IMR-90 (cell line): ENCODE data around the gene REXO5. TPM values are rescaled to one million over a fixed set of nuclear protein-coding genes. Genes with fewer than 3 reads are reported as not detected.

ENCODE experiments used
- ATAC-seq: fragments of 200-7000 bp; cut with Tn5 transposase; 2 replicates; pipeline ENCODE4 v1.9.1; 2020; ENCODE audit warnings: low read depth, mild to moderate bottlenecking, moderate library complexity
- BruUV-seq: library from RNA; stranded (reverse); fragments of 400-500 nt; replicated peaks from 2 replicates; lab custom pipeline; 2021; lab: Mats Ljungman, UMichigan
- CTCF ChIA-PET: fragments of 300-600 bp; formaldehyde crosslinking; extraction: SDS; loops from one replicate; lab custom pipeline; 2021; ENCODE audit warnings: antibody characterized with exemption; lab: Yijun Ruan, JAX
- POLR2A ChIA-PET: fragments of 300-600 bp; sonication (Branson Sonifier 250); formaldehyde crosslinking; loops from one replicate; lab custom pipeline; 2022; ENCODE audit warnings: antibody characterized with exemption; ENCODE audit not compliant: unreplicated experiment; lab: Charles Lee
- DNase-seq: peaks from one replicate; pipeline ENCODE4 v3.0.0; 2013
- H2AFZ ChIP-seq: replicated peaks from 2 replicates; pipeline ENCODE3; 2013; ENCODE audit warnings: low read length, mild to moderate bottlenecking; ENCODE audit not compliant: poor library complexity
- H2AK5ac ChIP-seq: 2 replicates; pipeline ENCODE4 v1.6.1; 2013; ENCODE audit warnings: low read depth, low read length, inconsistent platforms
- H2AK9ac ChIP-seq: replicated peaks from 2 replicates; pipeline ENCODE3; 2013; ENCODE audit warnings: mild to moderate bottlenecking, low read depth, low read length, moderate library complexity; ENCODE audit not compliant: poor library complexity
- H2BK120ac ChIP-seq: 2 replicates; pipeline ENCODE4 v1.6.1; 2013; ENCODE audit warnings: low read depth, low read length, inconsistent platforms
- H2BK15ac ChIP-seq: 3 replicates; pipeline ENCODE4 v1.6.1; 2013; ENCODE audit warnings: low read depth, low read length, inconsistent platforms
- H2BK20ac ChIP-seq: 2 replicates; pipeline ENCODE4 v1.6.1; 2013; ENCODE audit warnings: low read depth, mild to moderate bottlenecking, inconsistent platforms, low read length, moderate library complexity
- H2BK5ac ChIP-seq: 2 replicates; pipeline ENCODE4 v1.6.1; 2013; ENCODE audit warnings: mild to moderate bottlenecking, low read depth, low read length, inconsistent platforms; ENCODE audit not compliant: poor library complexity, severe bottlenecking
- H3K14ac ChIP-seq: replicated peaks from 2 replicates; pipeline ENCODE4 v1.6.1; 2013; ENCODE audit warnings: low read depth, low read length, inconsistent platforms
- H3K18ac ChIP-seq: 2 replicates; pipeline ENCODE4 v1.6.1; 2013; ENCODE audit warnings: low read depth, low read length, control low read depth
- H3K23ac ChIP-seq: 2 replicates; pipeline ENCODE4 v1.6.1; 2013; ENCODE audit warnings: low read depth, low read length, inconsistent platforms
- H3K27ac ChIP-seq: 2 replicates; pipeline ENCODE4 v1.5.1; 2013; ENCODE audit warnings: mild to moderate bottlenecking, control low read depth, low read length; ENCODE audit not compliant: insufficient read depth
- H3K27me3 ChIP-seq: 2 replicates; pipeline ENCODE4 v1.6.1; 2013; ENCODE audit warnings: low read length; ENCODE audit not compliant: control insufficient read depth, insufficient read depth
- H3K36me3 ChIP-seq: 2 replicates; pipeline ENCODE4 v1.6.1; 2013; ENCODE audit warnings: low read length, mixed read lengths; ENCODE audit not compliant: control insufficient read depth, insufficient read depth
- H3K4ac ChIP-seq: 2 replicates; pipeline ENCODE4 v1.6.1; 2013; ENCODE audit warnings: low read depth, low read length, inconsistent platforms
- H3K4me1 ChIP-seq: 2 replicates; pipeline ENCODE4 v1.6.1; 2013; ENCODE audit warnings: low read length, mixed read lengths; ENCODE audit not compliant: control insufficient read depth, insufficient read depth
- H3K4me2 ChIP-seq: 2 replicates; pipeline ENCODE4 v1.6.1; 2013; ENCODE audit warnings: low read depth, mild to moderate bottlenecking, control low read depth, low read length, moderate library complexity
- H3K4me3 ChIP-seq: 2 replicates; pipeline ENCODE4 v1.5.1; 2013; ENCODE audit warnings: low read depth, mild to moderate bottlenecking, control low read depth, low read length, moderate library complexity; ENCODE audit not compliant: insufficient read depth
- H3K56ac ChIP-seq: 2 replicates; pipeline ENCODE4 v1.6.1; 2013; ENCODE audit warnings: low read length, inconsistent platforms; ENCODE audit not compliant: insufficient read depth; ENCODE audit errors: extremely low read depth
- H3K79me1 ChIP-seq, 2 experiments: 2 replicates each; pipeline ENCODE4 v1.6.1; 2013; ENCODE audit warnings: low read length in 2 of 2, inconsistent platforms in 1 of 2, low read depth in 1 of 2
- H3K9ac ChIP-seq: 2 replicates; pipeline ENCODE4 v1.6.1; 2013; ENCODE audit warnings: low read depth, low read length, control low read depth
- H3K9me1 ChIP-seq: 2 replicates; pipeline ENCODE4 v1.6.1; 2013; ENCODE audit warnings: low read length, inconsistent platforms; ENCODE audit not compliant: insufficient read depth
- H3K9me3 ChIP-seq: 2 replicates; pipeline ENCODE4 v1.6.1; 2013; ENCODE audit warnings: low read length; ENCODE audit not compliant: control insufficient read depth, insufficient read depth
- H4K20me1 ChIP-seq: 2 replicates; pipeline ENCODE4 v1.6.1; 2013; ENCODE audit warnings: low read length, inconsistent platforms; ENCODE audit not compliant: insufficient read depth
- H4K5ac ChIP-seq: 2 replicates; pipeline ENCODE4 v1.6.1; 2013; ENCODE audit warnings: mild to moderate bottlenecking, low read depth, low read length, control low read depth
- H4K8ac ChIP-seq, 2 experiments: 2 replicates each; pipeline ENCODE4 v1.6.1; 2013; ENCODE audit warnings: low read depth in 2 of 2, low read length in 2 of 2, control low read depth in 1 of 2, inconsistent platforms in 1 of 2
- H4K91ac ChIP-seq: 2 replicates; pipeline ENCODE4 v1.6.1; 2013; ENCODE audit warnings: low read depth, low read length, inconsistent platforms; ENCODE audit not compliant: insufficient read depth
- POLR2A ChIP-seq: IDR thresholded peaks from 2 replicates; pipeline ENCODE4 v1.6.1; 2012; ENCODE audit warnings: mild to moderate bottlenecking, low read depth, low read length
- WGBS, 2 experiments: methylation state at CpG; one replicate each; pipeline versions ENCODE4 v1.1.5 to v1.1.7; 2013; ENCODE audit warnings: missing lambda C conversion rate in 2 of 2; ENCODE audit not compliant: insufficient read length in 1 of 2; ENCODE audit errors: extremely low coverage in 2 of 2; 5-methylcytosine and 5-hydroxymethylcytosine counted together
- dilution Hi-C: fragments of 300-500 bp; cut with HindIII; formaldehyde crosslinking; loops from one replicate; pipeline ENCODE4 v1.14.3; 2018; ENCODE audit warnings: low sequenced_read_pairs; ENCODE audit not compliant: unreplicated experiment
- in situ Hi-C: fragments of 300-500 bp; cut with MboI; formaldehyde crosslinking; loops from 3 replicates; pipeline ENCODE4 v1.14.3; 2019; ENCODE audit warnings: low sequenced_read_pairs, inconsistent platforms, mixed read lengths
- intact Hi-C: fragments of 100-400 bp; cut with micrococcal nuclease; formaldehyde crosslinking; loops from 2 replicates; pipeline ENCODE4 v1.10.0; 2022
- polyA plus RNA-seq, 3 experiments: library from polyadenylated mRNA; depleted of rRNA; stranded (reverse); fragments of >200 nt; gene quantifications; 2 replicates each; pipeline ENCODE4 v1.2.3, GENCODE V29; 2012; ENCODE audit warnings: low replicate concordance in 1 of 3
- total RNA-seq: library from RNA; depleted of rRNA; stranded (reverse); fragments of >200 nt; gene quantifications from 2 replicates; pipeline ENCODE4 v1.2.3, GENCODE V29; 2012
- TF ChIP-seq, protein P1 (sequence below): conservative IDR thresholded peaks from 2 replicates; pipeline ENCODE4 v1.5.1; 2012; ENCODE audit warnings: mild to moderate bottlenecking, low read depth, low read length, improper control_type of control experiment
- TF ChIP-seq, protein P2 (sequence below): fragments of 150-350 bp; IDR thresholded peaks from 2 replicates; pipeline ENCODE4 v1.6.1; 2017; ENCODE audit warnings: mild to moderate bottlenecking, antibody characterized with exemption, low read length, low read depth

REXO5 gene
- total and polyA plus RNA-seq, 2 of the 4 experiments (the other 2 are of a cell fraction) = 3.7 to 7.0 TPM

DNA sequence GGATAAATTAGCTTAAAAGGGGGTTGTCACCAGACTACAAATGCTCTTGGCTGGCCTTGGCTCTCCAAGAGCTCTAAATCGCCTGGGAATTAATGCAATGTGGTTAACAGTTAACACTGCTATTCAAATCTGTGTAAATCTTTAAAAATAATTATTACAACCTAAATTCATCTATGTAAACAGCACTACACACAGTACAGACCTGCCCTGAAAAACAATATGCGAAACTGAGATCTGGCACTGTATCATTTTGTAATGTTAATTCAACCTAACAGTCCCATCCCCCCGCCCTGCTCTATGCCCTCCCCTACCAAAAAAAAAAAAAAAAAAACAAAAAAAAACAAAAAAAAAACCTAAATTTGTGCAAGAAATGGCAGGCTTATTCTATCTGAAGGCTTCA, 52.9 kb downstream of the REXO5 start:
- H4K20me1 ChIP-seq = no peaks in the 10 kb centered on the region
- H4K8ac ChIP-seq = no peak overlapping the region
- no peaks in the 10 kb centered on the region for H3K27me3 ChIP-seq
- H3K23ac ChIP-seq = no peak overlapping the region
- H2AK5ac ChIP-seq = no peak overlapping the region
- H3K9me3 ChIP-seq = no peaks in the 10 kb centered on the region
- H3K18ac ChIP-seq = no peak overlapping the region
- H3K56ac ChIP-seq = no peak overlapping the region
- H3K79me1 ChIP-seq = peaks cover 29 to 75% of the 10 kb centered on the region in 2 experiments
- H3K9me1 ChIP-seq = peaks cover 17% of the 10 kb centered on the region
- no peak overlapping the region for H2BK20ac ChIP-seq
- intact Hi-C loops (no loop called here), in situ Hi-C loops (no loop called here), dilution Hi-C loops (no loop called here)
- no peak overlapping the region for H2AFZ ChIP-seq
- H3K4me1 ChIP-seq = peaks cover 3% of the 10 kb centered on the region; the same call in 1 of the 2 replicates
- no peak overlapping the region for H3K4me3 ChIP-seq
- H3K27ac ChIP-seq = no peak overlapping the region
- POLR2A ChIA-PET = no interaction called here
- H3K4me2 ChIP-seq = no peak overlapping the region
- ATAC-seq (no peak), DNase-seq (no peak)
- H2AK9ac ChIP-seq = no peak overlapping the region
- H2BK5ac ChIP-seq = no peak overlapping the region
- CTCF ChIA-PET = no interaction called here
- H3K4ac ChIP-seq = no peak overlapping the region
- H2BK120ac ChIP-seq = no peak overlapping the region
- no peak overlapping the region for H4K91ac ChIP-seq
- peaks cover 37% of the 10 kb centered on the region for H3K36me3 ChIP-seq
- no CpG with 5 or more reads among the region's 3 CpGs for WGBS, 2 experiments
- H2BK15ac ChIP-seq = no peak overlapping the region
- no TSS peak for BruUV-seq
- H3K9ac ChIP-seq = no peak overlapping the region
- no peak overlapping the region for H4K5ac ChIP-seq
- no peak overlapping the region for H3K14ac ChIP-seq
- TF ChIP-seq, protein P1, sequence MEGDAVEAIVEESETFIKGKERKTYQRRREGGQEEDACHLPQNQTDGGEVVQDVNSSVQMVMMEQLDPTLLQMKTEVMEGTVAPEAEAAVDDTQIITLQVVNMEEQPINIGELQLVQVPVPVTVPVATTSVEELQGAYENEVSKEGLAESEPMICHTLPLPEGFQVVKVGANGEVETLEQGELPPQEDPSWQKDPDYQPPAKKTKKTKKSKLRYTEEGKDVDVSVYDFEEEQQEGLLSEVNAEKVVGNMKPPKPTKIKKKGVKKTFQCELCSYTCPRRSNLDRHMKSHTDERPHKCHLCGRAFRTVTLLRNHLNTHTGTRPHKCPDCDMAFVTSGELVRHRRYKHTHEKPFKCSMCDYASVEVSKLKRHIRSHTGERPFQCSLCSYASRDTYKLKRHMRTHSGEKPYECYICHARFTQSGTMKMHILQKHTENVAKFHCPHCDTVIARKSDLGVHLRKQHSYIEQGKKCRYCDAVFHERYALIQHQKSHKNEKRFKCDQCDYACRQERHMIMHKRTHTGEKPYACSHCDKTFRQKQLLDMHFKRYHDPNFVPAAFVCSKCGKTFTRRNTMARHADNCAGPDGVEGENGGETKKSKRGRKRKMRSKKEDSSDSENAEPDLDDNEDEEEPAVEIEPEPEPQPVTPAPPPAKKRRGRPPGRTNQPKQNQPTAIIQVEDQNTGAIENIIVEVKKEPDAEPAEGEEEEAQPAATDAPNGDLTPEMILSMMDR = no peak
- TF ChIP-seq POLR2A = no peak
- TF ChIP-seq, protein P2, sequence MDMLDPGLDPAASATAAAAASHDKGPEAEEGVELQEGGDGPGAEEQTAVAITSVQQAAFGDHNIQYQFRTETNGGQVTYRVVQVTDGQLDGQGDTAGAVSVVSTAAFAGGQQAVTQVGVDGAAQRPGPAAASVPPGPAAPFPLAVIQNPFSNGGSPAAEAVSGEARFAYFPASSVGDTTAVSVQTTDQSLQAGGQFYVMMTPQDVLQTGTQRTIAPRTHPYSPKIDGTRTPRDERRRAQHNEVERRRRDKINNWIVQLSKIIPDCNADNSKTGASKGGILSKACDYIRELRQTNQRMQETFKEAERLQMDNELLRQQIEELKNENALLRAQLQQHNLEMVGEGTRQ = no peak
